Fibroblast of lung (primary cell): ENCODE results near the gene TRUB2. TPM values are rescaled to one million over a fixed set of nuclear protein-coding genes. Genes with fewer than 3 reads are reported as not detected.

Source experiments
- DNase-seq, 2 donors: peaks; one replicate each; pipeline versions ENCODE4 v3.0.0 to v3.0.0-alpha.2; 2010; ENCODE audit warnings: low read depth in 2 of 2
- H2AFZ ChIP-seq: 2 replicates; pipeline ENCODE4 v1.5.1; 2012; ENCODE audit warnings: low read length, control low read depth, inconsistent platforms
- H3K27ac ChIP-seq: 2 replicates; pipeline ENCODE4 v1.5.1; 2011; ENCODE audit warnings: low read length, control low read depth; ENCODE audit not compliant: insufficient read depth
- H3K27me3 ChIP-seq: 2 replicates; pipeline ENCODE4 v1.5.1; 2011; ENCODE audit warnings: mild to moderate bottlenecking, low read length; ENCODE audit not compliant: control insufficient read depth, insufficient read depth
- H3K36me3 ChIP-seq: 2 replicates; pipeline ENCODE4 v1.5.1; 2011; ENCODE audit warnings: low read length; ENCODE audit not compliant: control insufficient read depth, insufficient read depth
- H3K4me1 ChIP-seq: 2 replicates; pipeline ENCODE4 v1.5.1; 2011; ENCODE audit warnings: low read length; ENCODE audit not compliant: control insufficient read depth, insufficient read depth; ENCODE audit errors: extremely low read depth
- H3K4me2 ChIP-seq: 2 replicates; pipeline ENCODE4 v1.5.1; 2011; ENCODE audit warnings: low read length, control low read depth; ENCODE audit not compliant: insufficient read depth; ENCODE audit errors: extremely low read depth
- H3K4me3 ChIP-seq, 4 experiments: fragments of 200-600 bp in 1 of 4; sonication (generic) in 1 of 4; replicated peaks in 1 of 4; 2 replicates each; pipeline ENCODE4 v1.5.1; 2011 to 2016; ENCODE audit warnings: low read length in 4 of 4, low read depth in 3 of 4, mild to moderate bottlenecking in 3 of 4, control low read depth in 2 of 4, inconsistent platforms in 1 of 4, mixed read lengths in 1 of 4; ENCODE audit not compliant: insufficient read depth in 1 of 4; ENCODE audit errors: control extremely low read depth in 1 of 4
- H3K79me2 ChIP-seq: 2 replicates; pipeline ENCODE4 v1.5.1; 2012; ENCODE audit warnings: mild to moderate bottlenecking, low read length, inconsistent platforms; ENCODE audit not compliant: control insufficient read depth, insufficient read depth
- H3K9ac ChIP-seq: 2 replicates; pipeline ENCODE4 v1.5.1; 2011; ENCODE audit warnings: mild to moderate bottlenecking, low read length, control low read depth; ENCODE audit not compliant: insufficient read depth
- H3K9me3 ChIP-seq: 2 replicates; pipeline ENCODE4 v1.5.1; 2012; ENCODE audit warnings: low read depth, low read length; ENCODE audit not compliant: control insufficient read depth, insufficient read depth
- H4K20me1 ChIP-seq: 2 replicates; pipeline ENCODE4 v1.5.1; 2011; ENCODE audit warnings: low read length; ENCODE audit not compliant: control insufficient read depth, insufficient read depth; ENCODE audit errors: extremely low read depth
- CTCF ChIP-seq, 2 donors: IDR thresholded peaks in 1 of 2; conservative IDR thresholded peaks in 1 of 2; 1 replicate in 1 of 2; 2 replicates in 1 of 2; pipeline ENCODE4 v1.5.1; 2011 to 2012; ENCODE audit warnings: low read length in 2 of 2, control low read depth in 1 of 2, inconsistent platforms in 1 of 2, low read depth in 1 of 2, mild to moderate bottlenecking in 1 of 2
- EZH2 ChIP-seq: IDR thresholded peaks from 2 replicates; pipeline ENCODE4 v1.5.1; 2012; ENCODE audit warnings: low read length, control low read depth, mild to moderate bottlenecking; ENCODE audit errors: missing control alignments
- polyA plus RNA-seq, 2 donors: library from polyadenylated mRNA; depleted of rRNA in 1 of 2; stranded (reverse) in 1 of 2; unstranded in 1 of 2; fragments of >200 nt; gene quantifications; 2 replicates each; pipeline ENCODE4 v1.2.1, GENCODE V29; 2011 to 2012; ENCODE audit warnings: missing spikeins in 1 of 2
- total RNA-seq: library from RNA; depleted of rRNA; stranded (reverse); fragments of >200 nt; gene quantifications from 2 replicates; pipeline ENCODE4 v1.2.1, GENCODE V29; 2014

TRUB2 gene
- total and polyA plus RNA-seq, 2 donors (not counting 1 experiment from before 2014, with no cell fraction given): 10.4 to 22.6 TPM

GRCh38 chr9:128344931-128345605, 22.8 kb upstream of the TRUB2 start:
- H2AFZ ChIP-seq: no peak overlapping the region
- H3K9ac ChIP-seq: no peak overlapping the region
- peaks cover 15% of the 10 kb centered on the region for H3K36me3 ChIP-seq
- H3K9me3 ChIP-seq: no peaks in the 10 kb centered on the region
- H3K4me1 ChIP-seq: peaks cover 2% of the 10 kb centered on the region
- H4K20me1 ChIP-seq: no peaks in the 10 kb centered on the region
- no peak overlapping the region for H3K27ac ChIP-seq
- TF ChIP-seq EZH2 (no peak), CTCF (conservative IDR thresholded peaks at IDR 0.05 in 1 of 2, IDR thresholded peaks at IDR 0.05 in 1 of 2; ENCODE audit: low read depth in 1 of 2, low read length in 2 of 2) (no peak)
- H3K4me2 ChIP-seq: no peak overlapping the region
- no peak for DNase-seq
- H3K4me3 ChIP-seq: no peak overlapping the region
- H3K27me3 ChIP-seq: no peaks in the 10 kb centered on the region
- no peaks in the 10 kb centered on the region for H3K79me2 ChIP-seq

GRCh38 chr9:128343855-128344254, 21.6 kb upstream of the TRUB2 start:
- Histone ChIP-seq H3K4me3 (no peak overlapping the region), H4K20me1 (no peaks in the 10 kb centered on the region), H3K36me3 (peaks cover 13% of the 10 kb centered on the region), H3K9ac (no peak overlapping the region), H2AFZ (no peak overlapping the region), H3K79me2 (no peaks in the 10 kb centered on the region), H3K4me1 (peaks cover 2% of the 10 kb centered on the region), H3K9me3 (no peaks in the 10 kb centered on the region), H3K27ac (no peak overlapping the region), H3K27me3 (no peaks in the 10 kb centered on the region), H3K4me2 (no peak overlapping the region)
- no peak for TF ChIP-seq EZH2
- TF ChIP-seq CTCF (conservative IDR thresholded peaks at IDR 0.05 in 1 of 2, IDR thresholded peaks at IDR 0.05 in 1 of 2; ENCODE audit: low read depth in 1 of 2, low read length in 2 of 2): no peak
- no peak for DNase-seq

- no peak overlapping the region for H3K9ac ChIP-seq
- H3K4me2 ChIP-seq: no peak overlapping the region
- H3K4me1 ChIP-seq: peaks cover 2% of the 10 kb centered on the region
- no peaks in the 10 kb centered on the region for H3K79me2 ChIP-seq
- peaks cover 13% of the 10 kb centered on the region for H3K36me3 ChIP-seq
- DNase-seq: no peak
- H3K27ac ChIP-seq: no peak overlapping the region
- no peak overlapping the region for H3K4me3 ChIP-seq
- H3K9me3 ChIP-seq: no peaks in the 10 kb centered on the region
- no peaks in the 10 kb centered on the region for H4K20me1 ChIP-seq
- H2AFZ ChIP-seq: no peak overlapping the region
- H3K27me3 ChIP-seq: no peaks in the 10 kb centered on the region
- no peak for TF ChIP-seq EZH2
- no peak for TF ChIP-seq CTCF (conservative IDR thresholded peaks at IDR 0.05 in 1 of 2, IDR thresholded peaks at IDR 0.05 in 1 of 2; ENCODE audit: low read depth in 1 of 2, low read length in 2 of 2)
Measured at GRCh38 chr9:128342971-128343680, 20.9 kb upstream of the TRUB2 start.
